Right atrium auricular region (tissue), 2 donors: ENCODE results near the gene ECHDC1. TPM values are rescaled to one million over a fixed set of nuclear protein-coding genes. Genes with fewer than 3 reads are reported as not detected.

Source experiments
- DNase-seq: peaks from one replicate; pipeline ENCODE4 v3.0.0-alpha.2; 2019; ENCODE audit warnings: low spot score
- H3K27ac ChIP-seq, 2 donors: fragments of 200-600 bp; sonication (generic); 1 replicate in 1 of 2; 2 replicates in 1 of 2; pipeline ENCODE4 v1.5.1; 2016 to 2019
- H3K27me3 ChIP-seq, 2 donors: fragments of 200-600 bp; sonication (generic); one replicate each; pipeline versions ENCODE4 v1.5.1 to v1.6.0; 2017 to 2019
- H3K36me3 ChIP-seq: fragments of 200-600 bp; sonication (generic); one replicate; pipeline ENCODE4 v1.5.1; 2016
- H3K4me1 ChIP-seq, 2 donors: fragments of 200-600 bp; sonication (generic); one replicate each; pipeline versions ENCODE4 v1.5.1 to v1.6.0; 2017 to 2019
- H3K4me3 ChIP-seq, 2 donors: fragments of 200-600 bp; sonication (generic); 1 replicate in 1 of 2; 2 replicates in 1 of 2; pipeline ENCODE4 v1.5.1; 2017 to 2019; ENCODE audit warnings: mild to moderate bottlenecking in 1 of 2, moderate library complexity in 1 of 2
- H3K9me3 ChIP-seq, 2 donors: fragments of 200-600 bp; sonication (generic); one replicate each; pipeline ENCODE4 v1.5.1; 2019
- total RNA-seq, 2 donors: library from RNA; depleted of rRNA; stranded (reverse); fragments of >200 nt; gene quantifications; one replicate each; pipeline ENCODE4 v1.1.0, GENCODE V29; 2016
- TF ChIP-seq, protein P1 (sequence below), 2 donors: fragments of 200-600 bp; sonication (generic); IDR thresholded peaks; one replicate each; pipeline ENCODE4 v1.5.1; 2019; ENCODE audit warnings: antibody characterized with exemption in 2 of 2

ECHDC1 gene
- total RNA-seq, 2 donors from 2014 or later: 29.8 to 37.3 TPM

DNA sequence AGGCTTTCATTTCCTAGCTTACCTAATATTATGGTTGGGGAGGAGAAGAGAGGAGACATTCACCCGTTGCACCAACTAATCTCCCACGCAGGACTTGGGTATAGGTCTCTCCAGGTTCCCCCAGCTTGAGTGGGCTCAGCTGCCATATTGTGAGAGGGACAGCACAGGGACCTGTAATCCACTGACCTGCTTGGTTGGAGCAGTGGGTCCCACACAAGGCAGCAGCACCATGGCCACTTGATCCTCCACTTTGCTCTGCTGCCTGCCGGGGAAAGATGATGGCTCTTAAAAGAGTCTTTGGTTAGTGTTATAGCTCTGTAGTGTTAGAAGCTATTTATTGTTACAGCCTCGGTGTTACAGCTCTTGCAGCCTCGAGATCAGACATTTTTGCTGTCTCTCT, 22.5 kb upstream of the ECHDC1 start:
- Histone ChIP-seq H3K27ac (no peak overlapping the region), H3K4me1 (no peaks in the 10 kb centered on the region), H3K9me3 (peaks cover 0 to 3% of the 10 kb centered on the region in 2 donors), H3K27me3 (no peaks in the 10 kb centered on the region), H3K36me3 (no peaks in the 10 kb centered on the region), H3K4me3 (no peak overlapping the region)
- TF ChIP-seq, protein P1, sequence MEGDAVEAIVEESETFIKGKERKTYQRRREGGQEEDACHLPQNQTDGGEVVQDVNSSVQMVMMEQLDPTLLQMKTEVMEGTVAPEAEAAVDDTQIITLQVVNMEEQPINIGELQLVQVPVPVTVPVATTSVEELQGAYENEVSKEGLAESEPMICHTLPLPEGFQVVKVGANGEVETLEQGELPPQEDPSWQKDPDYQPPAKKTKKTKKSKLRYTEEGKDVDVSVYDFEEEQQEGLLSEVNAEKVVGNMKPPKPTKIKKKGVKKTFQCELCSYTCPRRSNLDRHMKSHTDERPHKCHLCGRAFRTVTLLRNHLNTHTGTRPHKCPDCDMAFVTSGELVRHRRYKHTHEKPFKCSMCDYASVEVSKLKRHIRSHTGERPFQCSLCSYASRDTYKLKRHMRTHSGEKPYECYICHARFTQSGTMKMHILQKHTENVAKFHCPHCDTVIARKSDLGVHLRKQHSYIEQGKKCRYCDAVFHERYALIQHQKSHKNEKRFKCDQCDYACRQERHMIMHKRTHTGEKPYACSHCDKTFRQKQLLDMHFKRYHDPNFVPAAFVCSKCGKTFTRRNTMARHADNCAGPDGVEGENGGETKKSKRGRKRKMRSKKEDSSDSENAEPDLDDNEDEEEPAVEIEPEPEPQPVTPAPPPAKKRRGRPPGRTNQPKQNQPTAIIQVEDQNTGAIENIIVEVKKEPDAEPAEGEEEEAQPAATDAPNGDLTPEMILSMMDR (IDR thresholded peaks at IDR 0.05): no peak
- DNase-seq: no peak

DNA sequence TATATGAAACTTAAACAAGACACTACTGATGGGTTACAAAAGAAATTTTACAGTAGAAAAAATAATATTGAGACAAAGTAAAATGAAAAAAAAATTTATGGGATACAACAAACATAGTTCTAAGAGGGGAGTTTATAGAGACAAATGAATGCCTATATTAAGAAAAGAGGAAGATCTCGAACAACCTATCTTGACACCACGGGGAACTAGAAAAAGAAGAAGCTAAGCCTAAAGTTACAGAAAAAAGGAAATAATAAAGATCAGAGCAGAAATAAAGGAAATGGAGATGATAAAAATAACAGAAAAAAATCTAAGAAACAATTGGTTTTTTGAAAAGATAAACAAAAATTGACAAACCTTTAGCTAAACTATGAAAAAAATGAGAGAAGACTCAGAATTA, 9.1 kb upstream of the ECHDC1 start:
- no peak for DNase-seq
- Histone ChIP-seq H3K4me3 (no peak overlapping the region), H3K27ac (no peak overlapping the region), H3K36me3 (no peaks in the 10 kb centered on the region), H3K27me3 (no peaks in the 10 kb centered on the region), H3K9me3 (peaks cover 0 to 15% of the 10 kb centered on the region in 2 donors), H3K4me1 (no peaks in the 10 kb centered on the region)
- TF ChIP-seq, protein P1 (IDR thresholded peaks at IDR 0.05): no peak

DNA sequence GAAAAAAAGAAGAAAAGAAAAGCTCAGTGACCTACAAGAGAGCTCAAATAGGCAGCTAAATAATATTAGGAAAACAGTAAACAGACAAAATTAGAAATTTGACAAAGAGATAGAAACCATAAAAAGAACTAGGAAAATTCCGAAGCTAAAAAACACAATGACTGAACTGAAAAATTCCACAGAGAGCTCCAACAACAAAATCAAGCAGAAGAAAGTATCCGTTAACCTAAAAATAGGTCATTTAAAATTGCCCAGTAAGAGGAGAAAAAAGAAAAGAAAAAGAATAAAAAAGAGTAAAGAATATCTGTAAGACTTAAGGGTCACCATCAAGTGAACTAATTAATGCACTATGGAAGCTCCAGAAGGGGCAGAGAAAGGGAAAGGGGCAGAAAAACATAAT, 6.6 kb upstream of the ECHDC1 start:
- H3K27me3 ChIP-seq: no peaks in the 10 kb centered on the region
- no peak overlapping the region for H3K4me3 ChIP-seq
- no peaks in the 10 kb centered on the region for H3K4me1 ChIP-seq
- no peak for DNase-seq
- peaks cover 0 to 14% of the 10 kb centered on the region in 2 donors for H3K9me3 ChIP-seq
- TF ChIP-seq, protein P1 (IDR thresholded peaks at IDR 0.05): no peak
- no peak overlapping the region for H3K27ac ChIP-seq
- H3K36me3 ChIP-seq: no peaks in the 10 kb centered on the region

DNA sequence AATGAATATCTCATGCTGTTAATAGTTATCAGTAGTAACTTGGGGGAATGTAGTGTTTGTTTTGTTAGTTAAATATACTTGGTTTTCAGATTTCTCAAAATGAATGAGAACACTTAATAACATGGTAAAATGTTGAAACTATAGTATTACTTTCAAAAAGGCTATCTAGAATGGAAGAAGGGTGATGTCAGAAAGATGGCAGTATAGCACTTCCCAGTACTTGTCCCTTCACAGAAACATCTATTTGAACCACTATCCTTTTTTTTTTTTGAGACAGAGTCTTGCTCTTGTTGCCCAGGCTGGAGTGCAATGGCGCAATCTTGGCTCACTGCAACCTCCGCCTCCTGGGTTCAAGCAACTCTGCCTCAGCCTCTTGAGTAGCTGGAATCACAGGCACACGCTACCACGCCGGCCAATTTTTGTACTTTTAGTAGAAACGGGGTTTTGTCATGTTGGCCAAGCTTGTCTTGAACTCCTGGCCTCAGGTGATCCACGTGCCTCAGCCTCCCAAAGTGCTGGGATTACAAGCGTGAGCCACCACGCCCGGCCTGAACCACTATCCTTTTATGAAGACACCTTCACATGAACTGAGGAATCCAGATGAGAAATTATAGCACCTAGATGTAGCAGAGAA, 4.7 kb upstream of the ECHDC1 start:
- H3K9me3 ChIP-seq: peaks cover 0 to 11% of the 10 kb centered on the region in 2 donors
- TF ChIP-seq, protein P1 (IDR thresholded peaks at IDR 0.05): no peak
- DNase-seq: no peak
- H3K4me3 ChIP-seq: no peak overlapping the region
- no peak overlapping the region for H3K27ac ChIP-seq
- H3K36me3 ChIP-seq: no peaks in the 10 kb centered on the region
- H3K27me3 ChIP-seq: no peaks in the 10 kb centered on the region
- H3K4me1 ChIP-seq: peaks cover 0 to 6% of the 10 kb centered on the region in 2 donors

DNA sequence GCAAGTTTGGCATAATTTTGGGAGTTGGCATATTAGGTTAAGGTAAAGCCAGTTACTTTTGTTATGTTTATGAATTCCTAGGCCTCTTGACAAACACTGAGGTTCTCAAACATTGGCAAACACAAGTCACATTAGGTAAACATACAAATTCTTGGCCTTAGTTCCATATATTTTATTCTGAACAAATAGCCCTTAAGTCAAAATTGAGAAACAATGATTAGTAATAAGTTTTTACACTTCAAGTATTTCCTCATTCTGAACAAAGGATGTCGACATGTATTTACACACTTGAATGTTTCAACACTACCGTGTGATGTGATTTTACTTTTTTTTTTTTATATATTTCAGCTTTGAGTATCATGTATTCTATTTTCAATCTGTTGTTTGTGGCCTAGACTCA, 3.8 kb upstream of the ECHDC1 start:
- no peak for DNase-seq
- Histone ChIP-seq H3K4me1 (peaks cover 0 to 10% of the 10 kb centered on the region in 2 donors), H3K4me3 (no peak overlapping the region), H3K9me3 (peaks cover 0 to 11% of the 10 kb centered on the region in 2 donors), H3K27ac (no peak overlapping the region), H3K27me3 (no peaks in the 10 kb centered on the region), H3K36me3 (no peaks in the 10 kb centered on the region)
- TF ChIP-seq, protein P1 (IDR thresholded peaks at IDR 0.05): no peak

DNA sequence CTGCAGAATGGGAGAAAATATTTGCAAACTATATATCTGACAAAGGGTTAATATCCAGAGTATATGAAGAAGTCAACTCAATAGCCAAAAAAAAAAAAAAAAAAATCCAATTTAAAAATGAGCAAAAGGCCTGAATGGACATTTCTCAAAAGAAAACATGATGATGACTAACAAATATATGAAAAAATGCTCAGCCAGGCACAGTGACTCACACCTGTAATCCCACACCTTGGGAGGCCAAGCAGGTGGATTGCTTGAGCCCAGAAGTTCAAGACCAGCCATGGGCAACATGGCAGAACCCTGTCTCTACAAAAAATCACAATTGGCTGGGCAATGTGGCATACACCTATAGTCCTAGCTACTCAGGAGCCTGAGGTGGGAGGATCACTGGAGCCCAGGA, 2.1 kb upstream of the ECHDC1 start:
- TF ChIP-seq, protein P1 (IDR thresholded peaks at IDR 0.05): no peak
- no peaks in the 10 kb centered on the region for H3K27me3 ChIP-seq
- H3K27ac ChIP-seq: no peak overlapping the region
- peaks cover 0 to 24% of the 10 kb centered on the region in 2 donors for H3K4me1 ChIP-seq
- H3K4me3 ChIP-seq: no peak overlapping the region
- peaks cover 0 to 11% of the 10 kb centered on the region in 2 donors for H3K9me3 ChIP-seq
- no peaks in the 10 kb centered on the region for H3K36me3 ChIP-seq
- no peak for DNase-seq
